Measurements from ENCODE around the gene ZNF438.

The ZNF438 gene

GRCh38 chr10:30825022-30825421 is 206.6 kb downstream of the ZNF438 start:
- no peak for DNase-seq (ENCODE audit: low spot score)

DNA sequence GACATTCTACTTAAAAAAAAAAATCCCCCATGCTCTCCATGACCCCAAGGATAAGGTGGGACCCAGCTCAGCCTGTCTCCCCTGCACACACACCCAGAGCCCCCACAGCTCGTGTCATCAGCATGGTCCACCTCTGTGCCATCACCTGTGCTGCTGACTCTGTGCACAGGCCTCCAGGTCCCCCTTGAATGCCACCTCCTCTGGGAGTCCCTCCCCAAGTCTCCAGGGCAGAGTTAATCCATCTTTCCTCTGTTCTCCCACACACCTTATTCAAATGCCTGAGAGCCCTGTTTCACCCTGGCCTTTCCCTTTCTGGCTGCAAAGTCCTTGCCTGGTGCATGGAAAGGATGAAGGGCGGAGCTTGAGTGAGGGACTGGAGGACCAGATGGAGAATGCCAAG is 208.0 kb downstream of the ZNF438 start:
- no peak for DNase-seq (ENCODE audit: low spot score)

- no peak for DNase-seq (ENCODE audit: low spot score)
Measured at GRCh38 chr10:30822693-30823465, 208.8 kb downstream of the ZNF438 start.

DNA sequence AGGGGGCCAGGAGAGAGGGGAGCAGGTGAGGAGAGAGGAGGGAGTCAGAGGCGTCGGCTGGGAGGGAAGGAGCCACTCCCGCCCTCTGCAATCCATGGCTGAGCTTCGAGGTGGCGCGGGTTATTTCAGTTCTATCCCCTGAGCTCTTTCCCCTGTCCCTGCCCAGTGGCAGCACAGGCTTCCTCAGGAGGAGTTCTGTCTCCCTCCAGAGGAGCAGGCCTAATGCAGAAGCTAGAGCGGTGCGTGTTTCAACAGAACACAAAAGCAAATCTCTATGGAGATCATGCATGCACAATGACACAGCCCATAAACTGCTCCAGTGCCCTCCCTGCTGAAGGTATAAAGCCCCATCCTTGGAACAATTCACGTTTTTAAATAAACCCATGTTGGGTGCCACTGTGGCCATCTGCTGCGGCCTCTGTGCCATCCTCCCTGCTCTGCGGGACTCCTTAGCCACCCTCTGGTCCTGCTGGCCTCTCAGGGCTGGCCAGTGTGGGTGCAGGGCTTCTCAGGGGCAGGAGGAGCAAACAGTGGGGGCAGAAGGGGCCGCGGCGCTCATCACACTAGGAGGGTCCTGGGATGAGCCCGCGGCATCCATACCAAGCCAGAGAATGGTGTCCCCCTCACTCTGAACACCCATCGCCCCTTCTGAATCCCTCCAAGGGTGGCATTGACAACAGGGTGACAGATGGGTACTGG is 209.5 kb downstream of the ZNF438 start:
- DNase-seq (ENCODE audit: low spot score) = no peak

- DNase-seq (ENCODE audit: low spot score) = no peak
Measured at GRCh38 chr10:30821261-30821993, 210.2 kb downstream of the ZNF438 start.

- no peak for DNase-seq (ENCODE audit: low spot score)
Measured at GRCh38 chr10:30820261-30820991, 211.2 kb downstream of the ZNF438 start.

DNA sequence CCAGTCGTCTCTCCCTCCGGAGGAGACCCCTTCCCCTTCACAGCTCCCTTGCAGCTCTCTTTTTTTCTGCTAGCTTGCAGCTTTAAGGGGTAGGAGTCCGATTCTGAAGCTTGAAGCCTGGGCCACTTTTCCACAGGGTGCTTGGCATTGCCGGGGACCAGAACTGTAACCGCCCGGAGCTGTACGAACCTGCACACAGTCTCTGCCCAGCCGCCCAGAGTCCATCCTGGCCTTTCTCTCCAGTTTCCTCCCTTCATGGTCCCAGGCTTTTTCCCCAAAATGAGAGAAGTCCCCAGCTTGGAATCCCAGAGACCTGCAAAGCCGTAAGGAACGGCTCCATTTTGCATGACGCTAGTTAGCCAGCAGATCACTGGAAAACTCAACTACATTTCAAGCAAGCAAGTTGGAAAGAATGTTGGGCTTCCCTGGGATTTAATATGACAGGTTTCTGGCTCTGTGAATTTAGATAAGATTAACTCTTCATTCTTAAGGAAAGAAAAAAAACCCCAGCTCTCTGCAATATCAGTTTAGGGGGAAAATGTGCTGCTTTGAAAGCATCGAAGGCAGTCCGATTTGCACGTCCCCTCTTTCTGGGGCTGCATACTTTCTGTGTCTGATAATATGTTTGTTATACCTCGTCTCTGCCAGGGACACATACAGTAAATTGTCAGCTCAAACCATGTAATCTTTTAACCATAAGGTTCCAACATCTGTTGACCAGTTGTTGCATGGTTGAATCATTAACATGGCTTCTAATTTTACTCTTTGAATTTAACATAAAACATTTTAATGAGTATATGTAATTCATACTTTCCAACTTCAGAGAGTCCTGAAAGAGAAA is 212.1 kb downstream of the ZNF438 start:
- no peak for DNase-seq (ENCODE audit: low spot score)

GRCh38 chr10:30818854-30819253 is 212.8 kb downstream of the ZNF438 start:
- DNase-seq (ENCODE audit: low spot score) = no peak

- DNase-seq (ENCODE audit: low spot score) = no peak
Measured at GRCh38 chr10:30818010-30818660, 213.5 kb downstream of the ZNF438 start.

DNA sequence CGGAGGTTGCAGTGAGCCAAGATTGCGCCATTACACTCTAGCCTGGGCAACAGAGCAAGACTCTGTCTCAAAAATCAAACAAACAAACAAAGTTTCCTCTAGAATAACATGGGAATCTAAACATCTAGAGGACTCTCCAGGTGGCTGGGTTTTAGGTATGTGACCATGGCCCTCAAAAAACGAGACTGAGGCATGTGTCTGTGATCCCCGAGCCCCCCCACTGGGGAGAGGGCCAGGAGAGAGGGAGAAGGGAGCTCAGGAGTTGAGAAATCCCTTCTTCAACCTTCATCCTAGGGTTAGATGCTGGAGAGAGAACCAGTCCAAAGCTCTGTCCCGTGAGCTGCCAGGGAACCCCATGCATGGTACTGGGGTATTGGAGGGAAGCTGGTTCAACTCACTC is 214.1 kb downstream of the ZNF438 start:
- no peak for DNase-seq (ENCODE audit: low spot score)

DNA sequence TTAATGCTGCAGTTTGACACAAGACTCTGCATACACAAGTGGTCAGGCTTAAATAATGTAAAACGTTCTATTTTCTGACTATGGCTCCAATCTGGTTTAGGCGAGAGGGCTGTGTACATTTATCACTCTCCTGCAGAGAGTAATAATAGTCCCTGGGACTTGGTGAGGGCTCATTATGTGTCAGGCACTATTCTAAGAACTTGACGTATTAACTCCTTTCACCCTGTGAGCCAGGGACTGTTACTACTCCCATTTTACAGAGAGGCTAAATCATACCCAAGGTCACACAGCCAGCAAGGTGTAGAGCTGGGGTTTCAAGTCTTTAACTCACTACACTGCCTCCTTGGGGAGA is 214.9 kb downstream of the ZNF438 start:
- DNase-seq (ENCODE audit: low spot score) = no peak

DNA sequence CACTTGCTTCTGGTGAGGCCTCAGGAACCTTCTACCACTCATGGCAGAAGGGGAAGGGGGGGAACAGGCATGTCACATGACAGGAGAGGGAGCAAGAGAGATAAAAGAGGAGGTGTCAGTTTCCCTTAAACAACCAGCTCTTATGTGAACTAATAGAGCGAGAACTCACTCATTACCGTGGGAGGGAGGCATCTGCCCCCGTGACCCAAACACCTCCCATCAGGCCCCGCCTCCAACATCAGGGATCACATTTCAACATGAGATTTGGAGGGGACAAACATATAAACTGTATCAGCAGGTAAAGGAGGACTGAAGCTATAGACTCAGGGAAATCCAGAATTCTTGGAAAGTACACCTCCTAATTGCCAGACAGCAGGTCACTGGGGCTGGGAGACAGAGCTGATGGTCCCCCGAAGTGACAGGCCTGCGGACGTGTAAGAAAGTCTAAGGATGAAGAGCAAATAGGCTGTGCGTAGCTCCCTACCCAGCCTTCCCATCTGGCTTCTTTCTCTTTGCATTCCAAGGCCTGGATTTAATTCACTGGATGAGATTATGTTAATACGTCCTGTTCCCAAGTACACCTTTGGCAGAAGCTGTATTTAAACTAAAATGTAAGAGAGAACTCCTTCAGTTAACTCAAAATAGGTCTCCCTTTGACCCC is 215.4 kb downstream of the ZNF438 start:
- DNase-seq (ENCODE audit: low spot score) = no peak

- DNase-seq (ENCODE audit: low spot score) = no peak
Measured at GRCh38 chr10:30813872-30814481, 217.7 kb downstream of the ZNF438 start.

- DNase-seq (ENCODE audit: low spot score) = no peak
Measured at GRCh38 chr10:30812018-30812851, 219.4 kb downstream of the ZNF438 start.

GRCh38 chr10:30811276-30812017 is 220.2 kb downstream of the ZNF438 start:
- no peak for DNase-seq (ENCODE audit: low spot score)

GRCh38 chr10:30810416-30810815 is 221.2 kb downstream of the ZNF438 start:
- DNase-seq (ENCODE audit: low spot score) = no peak

DNA sequence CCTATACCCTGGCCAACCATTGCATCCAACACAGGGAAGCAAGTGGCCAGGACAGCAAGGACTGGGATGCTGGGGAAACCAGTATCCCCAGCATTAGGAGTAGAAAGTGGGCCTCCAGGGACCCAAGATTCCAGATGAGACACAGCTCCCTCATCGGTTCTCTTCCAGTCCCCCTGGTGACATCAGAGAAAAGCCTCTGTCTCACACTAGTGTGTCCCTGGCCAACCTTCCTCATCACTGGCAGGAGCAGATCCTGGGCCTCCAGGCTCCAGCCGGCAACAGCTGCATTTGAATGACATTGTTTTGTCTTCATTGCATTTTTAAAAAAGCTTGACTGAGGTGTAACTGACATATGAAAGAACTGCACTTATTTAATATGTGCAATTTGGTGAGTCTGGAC is 224.8 kb downstream of the ZNF438 start:
- no peak for DNase-seq (ENCODE audit: low spot score)

GRCh38 chr10:30805061-30805460 is 226.6 kb downstream of the ZNF438 start:
- DNase-seq (ENCODE audit: low spot score) = no peak
